Thymus (tissue), 11 donors: ENCODE measurements around the gene EPHX1. TPM values are rescaled to one million over a fixed set of nuclear protein-coding genes. Genes with fewer than 3 reads are reported as not detected.
"Not testable (repeated sequence)": the region's sequence is repeated elsewhere in the genome, so short reads cannot be mapped to it uniquely, and the experiment has no call there.

ENCODE experiments used
- DNase-seq, 9 donors: peaks; one replicate each; pipeline ENCODE4 v3.0.0-alpha.2; 2013; ENCODE audit warnings: low spot score in 9 of 9, low read depth in 6 of 9, missing footprints in 1 of 9
- H3K27ac ChIP-seq, 2 donors: one replicate each; pipeline ENCODE4 v1.5.1; 2013; ENCODE audit warnings: control low read depth in 1 of 2, low read depth in 1 of 2, low read length in 1 of 2, mild to moderate bottlenecking in 1 of 2, moderate library complexity in 1 of 2
- H3K27me3 ChIP-seq, 2 donors: one replicate each; pipeline ENCODE4 v1.5.1; 2013; ENCODE audit warnings: low read length in 1 of 2; ENCODE audit not compliant: control insufficient read depth in 2 of 2, insufficient read depth in 1 of 2
- H3K36me3 ChIP-seq, 2 donors: one replicate each; pipeline ENCODE4 v1.5.1; 2013; ENCODE audit warnings: low read length in 1 of 2, mild to moderate bottlenecking in 1 of 2, moderate library complexity in 1 of 2; ENCODE audit not compliant: control insufficient read depth in 2 of 2, insufficient read depth in 2 of 2
- H3K4me1 ChIP-seq, 2 donors: one replicate each; pipeline ENCODE4 v1.5.1; 2013; ENCODE audit warnings: low read length in 2 of 2; ENCODE audit not compliant: control insufficient read depth in 2 of 2, insufficient read depth in 2 of 2
- H3K4me3 ChIP-seq, 2 donors: one replicate each; pipeline ENCODE4 v1.5.1; 2013; ENCODE audit warnings: low read length in 2 of 2, control low read depth in 1 of 2, mild to moderate bottlenecking in 1 of 2
- H3K9me3 ChIP-seq, 2 donors: one replicate each; pipeline ENCODE4 v1.5.1; 2013; ENCODE audit warnings: low read length in 1 of 2, mild to moderate bottlenecking in 1 of 2; ENCODE audit not compliant: control insufficient read depth in 2 of 2, insufficient read depth in 1 of 2
- WGBS: extraction: QIAGEN DNeasy Blood & Tissue Kit; methylation state at CpG from one replicate; pipeline ENCODE4 v1.1.7; 2013; 5-methylcytosine and 5-hydroxymethylcytosine counted together
- polyA plus RNA-seq: library from polyadenylated mRNA; stranded (reverse); fragments of 200-250 nt; gene quantifications from one replicate; pipeline ENCODE4 v1.2.3, GENCODE V29; 2013
- total RNA-seq: library from RNA; stranded (reverse); fragments of 120-200 nt; gene quantifications from one replicate; pipeline ENCODE4 v1.2.4, GENCODE V29; 2013
- donor health status: healthy.

The EPHX1 gene
- total and polyA plus RNA-seq, 2 donors, result 9.3 to 13.3 TPM

DNA sequence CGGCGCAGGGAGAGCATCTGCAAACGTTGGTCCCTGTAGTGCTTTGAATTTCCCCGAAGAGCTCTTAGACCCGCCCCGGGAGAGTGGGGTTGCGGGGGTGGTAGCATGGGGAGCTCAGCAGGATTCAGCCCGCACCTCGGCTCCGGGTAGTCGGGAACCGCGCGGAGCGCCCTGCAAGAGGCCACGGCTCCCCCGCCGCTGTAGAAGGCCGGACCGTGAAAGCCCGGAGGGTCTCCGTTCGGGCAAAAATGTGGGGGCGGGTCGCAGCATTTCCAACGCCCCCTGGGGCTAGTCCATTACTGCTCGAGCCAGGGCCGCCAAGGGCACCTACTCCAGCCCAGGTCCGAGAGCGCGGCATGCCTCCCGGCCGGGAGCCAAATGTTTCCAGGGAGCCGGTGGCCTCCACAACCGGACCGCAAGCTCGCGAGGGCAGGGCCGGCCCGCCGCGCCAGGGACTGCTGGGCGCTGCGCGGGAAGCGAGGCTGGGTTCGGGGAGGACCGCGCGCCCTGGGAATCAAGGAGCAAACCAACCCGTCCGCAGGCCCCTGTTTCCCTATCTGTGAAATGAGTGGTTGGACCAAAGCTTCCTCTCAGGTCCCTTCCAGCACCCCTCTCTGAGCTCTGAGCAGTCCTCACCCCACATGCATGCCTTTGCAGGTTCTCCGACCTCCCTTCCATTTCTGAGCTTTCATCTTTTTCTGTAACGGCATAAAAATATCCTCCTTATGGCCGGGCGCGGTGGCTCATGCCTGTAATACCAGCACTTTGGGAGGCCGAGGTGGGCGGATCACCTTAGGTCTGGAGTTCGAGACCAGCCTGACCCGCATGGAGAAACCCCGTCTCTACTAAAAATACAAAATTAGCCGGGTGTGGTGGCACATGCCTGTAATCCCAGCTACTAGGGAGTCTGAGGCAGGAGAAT lies 73.0 kb downstream of the EPHX1 start:
- peaks cover 0 to 2% of the 10 kb centered on the region in 2 donors for H3K9me3 ChIP-seq
- peaks cover 0 to 27% of the 10 kb centered on the region in 2 donors for H3K27me3 ChIP-seq
- DNase-seq, result peak in 2 of 9 donors; percentile 41 to 43
- peak overlapping the region; percentile 93 to 98 for H3K27ac ChIP-seq
- H3K4me3 ChIP-seq, result peak overlapping the region; percentile 86 to 96
- H3K4me1 ChIP-seq, result peaks cover 36 to 55% of the 10 kb centered on the region in 2 donors
- peaks cover 0 to 12% of the 10 kb centered on the region in 2 donors for H3K36me3 ChIP-seq
- 8% methylated on average over 63 of the region's 63 CpGs for WGBS

DNA sequence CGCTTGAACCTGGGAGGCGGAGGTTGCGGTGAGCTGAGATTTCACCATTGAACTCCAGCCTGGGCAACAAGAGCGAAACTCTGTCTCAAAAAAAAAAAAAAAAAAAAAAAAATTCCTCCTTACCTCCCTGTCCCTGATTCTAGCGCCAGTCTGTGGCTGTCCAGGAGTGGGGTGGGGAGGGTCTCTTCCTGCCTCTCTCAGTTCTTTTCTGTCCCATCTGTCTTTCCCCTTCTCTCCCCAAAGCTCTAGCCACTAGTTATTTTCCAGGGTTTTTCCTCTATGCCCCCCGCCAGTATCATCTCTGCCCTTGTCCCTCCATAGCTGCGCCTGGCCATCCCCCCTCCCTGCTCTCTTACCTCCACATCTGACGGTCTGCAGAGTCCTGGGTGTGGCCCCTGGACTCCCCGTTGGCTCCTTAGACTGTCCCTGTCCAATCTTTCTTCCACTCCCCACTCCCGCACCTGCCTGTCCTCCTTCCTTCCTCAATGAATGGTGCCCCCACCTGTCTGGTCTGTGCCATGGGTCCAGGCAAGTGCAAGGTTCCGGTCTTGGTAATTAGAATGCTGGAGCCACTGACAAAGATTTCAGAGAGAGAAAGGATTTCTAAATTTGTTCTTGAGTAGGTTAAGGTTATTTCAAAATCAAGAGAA lies 73.8 kb downstream of the EPHX1 start:
- Histone ChIP-seq H3K36me3 (peaks cover 0 to 4% of the 10 kb centered on the region in 2 donors), H3K4me3 (no peak overlapping the region), H3K9me3 (peaks cover 0 to 2% of the 10 kb centered on the region in 2 donors), H3K27ac (no peak overlapping the region), H3K4me1 (peaks cover 29 to 47% of the 10 kb centered on the region in 2 donors), H3K27me3 (peaks cover 0 to 29% of the 10 kb centered on the region in 2 donors)
- 84% methylated on average over 11 of the region's 11 CpGs for WGBS
- no peak for DNase-seq

DNA sequence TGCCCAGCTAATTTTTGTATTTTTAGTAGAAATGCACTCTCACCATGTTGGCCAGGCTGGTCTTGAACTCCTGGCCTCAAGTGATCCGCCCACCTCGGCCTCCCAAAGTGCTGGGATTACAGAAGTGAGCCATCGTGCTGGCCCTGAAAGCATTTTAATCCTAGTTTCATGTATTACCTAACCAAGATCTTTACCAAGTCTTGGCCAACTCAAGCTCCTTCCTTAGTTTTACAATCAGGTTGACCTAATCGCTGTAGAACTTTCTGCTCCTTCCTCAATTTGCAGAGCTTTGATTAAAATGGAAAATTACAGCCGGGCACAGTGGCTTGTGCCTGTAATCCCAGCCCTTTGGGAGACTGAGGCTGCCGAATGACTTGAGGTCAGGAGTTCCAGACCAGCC lies 75.4 kb downstream of the EPHX1 start:
- Histone ChIP-seq H3K4me3 (no peak overlapping the region), H3K27ac (no peak overlapping the region), H3K9me3 (peaks cover 0 to 2% of the 10 kb centered on the region in 2 donors), H3K27me3 (peaks cover 0 to 33% of the 10 kb centered on the region in 2 donors), H3K36me3 (no peaks in the 10 kb centered on the region), H3K4me1 (peaks cover 14 to 31% of the 10 kb centered on the region in 2 donors)
- WGBS, result 95% methylated on average over 6 of the region's 6 CpGs
- no peak for DNase-seq

DNA sequence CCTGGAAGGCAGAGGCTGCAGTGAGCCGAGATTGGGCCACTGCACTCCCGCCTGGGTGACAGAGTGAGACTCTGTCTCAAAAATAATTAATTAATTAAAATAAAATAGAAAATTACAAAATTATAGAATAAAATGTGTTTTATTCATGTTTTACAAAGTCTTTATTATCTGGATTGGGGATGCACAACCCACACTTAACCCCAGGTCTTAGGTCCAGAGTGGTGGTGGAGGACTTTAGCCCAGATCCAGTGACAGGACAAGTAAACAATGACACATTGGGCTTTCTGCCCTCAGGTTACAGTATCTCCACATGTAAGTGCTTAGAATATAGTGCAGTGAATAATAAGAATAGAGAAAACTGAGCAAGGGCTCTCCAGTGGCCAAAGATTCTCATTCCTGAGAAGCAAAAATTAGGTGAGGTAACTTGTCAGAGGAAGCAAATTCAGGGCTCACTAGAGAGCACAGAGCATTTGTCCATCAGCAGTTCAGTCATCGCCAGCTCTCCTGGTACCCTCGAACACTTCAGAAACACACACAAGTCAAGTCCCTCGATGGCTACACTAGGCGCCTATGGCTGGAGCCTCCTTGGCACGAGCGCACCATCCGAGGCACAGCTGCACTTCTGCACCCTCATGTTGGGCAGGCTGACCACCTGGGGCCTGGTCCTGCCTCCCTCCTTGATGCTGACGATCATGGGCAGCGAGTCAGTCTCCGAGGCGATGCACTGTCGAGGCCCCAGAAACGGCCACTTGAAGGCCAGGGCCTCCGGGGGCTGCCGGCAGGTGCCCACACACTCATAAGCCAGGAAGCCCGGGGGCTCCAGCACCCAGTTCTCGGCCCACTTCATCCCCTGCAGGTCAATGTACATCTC lies 76.5 kb downstream of the EPHX1 start:
- WGBS, result 94% methylated on average over 19 of the region's 19 CpGs
- H3K36me3 ChIP-seq, result no peaks in the 10 kb centered on the region
- no peak for DNase-seq
- no peaks in the 10 kb centered on the region for H3K9me3 ChIP-seq
- H3K27me3 ChIP-seq, result peaks cover 0 to 33% of the 10 kb centered on the region in 2 donors
- no peak overlapping the region for H3K27ac ChIP-seq
- no peak overlapping the region for H3K4me3 ChIP-seq
- H3K4me1 ChIP-seq, result peaks cover 5 to 20% of the 10 kb centered on the region in 2 donors

DNA sequence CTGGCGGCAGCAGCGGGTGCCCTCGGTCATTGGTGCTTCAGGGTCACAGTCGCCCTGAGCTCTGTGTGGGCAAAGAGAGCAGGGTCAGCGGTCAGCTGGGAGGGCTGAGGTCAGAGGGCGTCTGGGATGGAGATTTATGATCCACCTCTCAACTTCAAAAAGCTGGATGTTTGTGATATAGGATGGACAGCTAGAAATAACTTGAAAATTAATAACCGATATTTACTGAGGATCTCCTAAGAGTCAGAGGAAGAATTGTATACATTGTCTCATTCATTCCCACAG lies 77.0 kb downstream of the EPHX1 start:
- Histone ChIP-seq H3K4me3 (no peak overlapping the region), H3K27ac (no peak overlapping the region), H3K36me3 (no peaks in the 10 kb centered on the region), H3K9me3 (no peaks in the 10 kb centered on the region), H3K4me1 (peaks cover 3 to 15% of the 10 kb centered on the region in 2 donors), H3K27me3 (peaks cover 0 to 33% of the 10 kb centered on the region in 2 donors)
- WGBS, result 98% methylated on average over 7 of the region's 7 CpGs
- no peak for DNase-seq

DNA sequence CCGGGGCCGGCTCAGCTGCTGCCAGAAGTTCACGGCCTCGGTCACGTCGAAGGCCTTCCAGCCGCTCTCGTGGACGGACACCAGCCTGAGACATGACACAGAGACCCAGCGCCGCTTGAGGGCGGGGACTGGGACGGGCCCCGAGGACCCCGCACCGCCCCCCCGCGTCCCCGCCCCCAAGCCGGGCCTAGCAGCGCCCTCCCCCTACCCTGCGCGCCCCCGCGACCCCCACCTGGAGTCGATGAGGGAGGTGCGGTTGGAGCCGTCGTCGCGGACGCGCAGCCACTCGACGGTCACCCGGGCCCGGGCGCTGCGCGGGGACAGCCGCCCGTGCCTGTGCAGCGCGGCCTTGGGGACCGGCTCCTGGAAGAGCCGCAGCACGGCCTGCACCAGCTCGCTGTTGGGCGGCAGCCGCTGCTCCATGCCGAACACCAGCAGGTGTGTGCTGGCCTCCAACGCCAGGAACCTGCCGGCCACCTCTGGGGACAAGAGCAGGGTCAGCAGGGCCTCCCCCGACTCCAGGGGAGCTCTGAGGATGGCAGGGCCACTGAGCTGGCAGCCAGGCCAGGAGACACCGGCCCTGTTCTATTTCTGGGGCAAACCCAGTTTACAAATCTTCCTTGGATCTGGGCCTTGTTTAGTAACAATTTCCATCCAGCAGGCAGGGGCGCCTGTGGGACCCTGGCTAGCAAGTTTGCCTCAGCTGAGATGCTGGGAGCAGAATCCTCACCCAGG lies 77.8 kb downstream of the EPHX1 start:
- not testable (repeated sequence) for H3K36me3 ChIP-seq, H3K9me3 ChIP-seq, DNase-seq, H3K27ac ChIP-seq, H3K4me3 ChIP-seq
- Histone ChIP-seq H3K27me3 (peaks cover 0 to 29% of the 10 kb centered on the region in 2 donors), H3K4me1 (peaks cover 3 to 11% of the 10 kb centered on the region in 2 donors)
- 56% methylated on average over 43 of the region's 56 CpGs for WGBS

DNA sequence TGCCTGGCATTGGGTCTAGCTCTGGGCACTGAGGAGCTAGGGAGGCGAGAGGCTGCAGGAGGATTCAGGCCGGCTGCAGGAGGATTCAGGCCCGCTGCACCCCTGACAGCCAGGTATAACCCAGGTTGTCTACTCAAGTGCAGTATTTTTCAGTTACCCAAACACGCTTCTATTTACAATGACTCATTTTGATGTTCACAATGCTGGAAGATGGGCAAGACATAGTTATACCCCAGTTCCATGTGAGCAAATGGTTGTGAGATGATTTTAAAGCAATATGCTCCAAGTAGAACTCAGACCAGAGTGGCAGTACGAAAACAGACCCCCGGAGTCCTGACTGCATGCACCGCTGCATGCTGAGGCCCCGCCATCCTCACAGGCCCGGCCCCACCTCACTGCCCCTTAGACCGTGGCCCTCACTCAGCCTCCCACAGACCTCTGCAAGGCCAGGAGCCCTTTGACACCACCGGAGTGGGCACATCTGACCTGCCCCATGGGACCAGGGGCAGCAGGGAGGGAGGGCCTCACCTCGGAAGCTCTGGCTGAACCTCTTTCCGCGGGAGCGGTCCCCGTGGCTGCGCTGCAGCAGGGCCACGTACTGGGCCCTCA lies 78.5 kb downstream of the EPHX1 start:
- Histone ChIP-seq H3K27me3 (peaks cover 0 to 22% of the 10 kb centered on the region in 2 donors), H3K4me3 (no peak overlapping the region), H3K9me3 (no peaks in the 10 kb centered on the region), H3K4me1 (peaks cover 0 to 5% of the 10 kb centered on the region in 2 donors), H3K27ac (no peak overlapping the region), H3K36me3 (no peaks in the 10 kb centered on the region)
- 96% methylated on average over 18 of the region's 18 CpGs for WGBS
- DNase-seq, result no peak

DNA sequence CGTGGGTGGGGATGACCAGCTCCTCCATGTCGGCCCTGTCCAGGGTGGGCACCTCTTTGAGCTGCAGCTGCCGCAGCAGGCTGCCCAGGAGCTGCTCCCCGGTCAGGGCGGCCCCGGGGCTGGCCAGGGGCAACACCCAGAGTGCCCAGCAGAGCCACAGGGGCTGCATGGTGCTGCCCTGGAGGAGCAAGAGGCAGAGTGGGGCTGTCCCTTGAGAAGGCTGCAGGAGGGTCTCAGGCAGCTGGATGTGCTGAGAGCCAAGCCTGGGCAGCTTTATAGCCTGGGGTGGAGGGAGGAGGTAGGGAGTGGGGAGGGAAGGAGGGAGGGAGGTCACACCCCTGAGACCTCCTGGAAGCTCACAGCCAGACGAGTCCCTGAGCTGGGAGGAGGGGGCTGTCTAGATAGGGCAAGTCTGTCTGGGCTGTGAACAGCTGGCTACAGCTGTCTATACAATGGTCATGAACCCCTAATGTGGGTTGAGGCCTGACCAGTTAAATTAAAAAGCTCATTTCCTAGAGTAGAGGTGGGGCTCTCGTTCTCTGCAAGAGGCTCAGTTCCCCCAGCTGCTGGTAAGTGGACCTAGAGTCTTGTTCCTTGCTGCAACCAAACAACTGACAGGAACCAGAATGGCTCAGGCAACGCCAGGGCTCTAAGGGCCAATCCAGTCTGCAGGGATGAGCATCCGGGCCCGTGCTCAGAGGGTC lies 79.1 kb downstream of the EPHX1 start, which contains the start of gene LEFTY1:
TSS of gene LEFTY1 (minus strand) at position 249 of the 704 bp plus-strand sequence. CDS start at position 169, 80 bp downstream.
- DNase-seq, result no peak

More for the DNA sequence above, 79.1 kb downstream of the EPHX1 start, which contains the start of gene LEFTY1:
- Histone ChIP-seq H3K4me1 (peaks cover 0 to 2% of the 10 kb centered on the region in 2 donors), H3K27me3 (peaks cover 0 to 16% of the 10 kb centered on the region in 2 donors), H3K4me3 (no peak within 1 kb of the TSS), H3K9me3 (no peaks in the 10 kb centered on the region), H3K36me3 (no peaks in the 10 kb centered on the region), H3K27ac (no peak within 1 kb of the TSS)
- WGBS, result 93% methylated on average over 11 of the region's 11 CpGs
